ENCODE results near the gene WDR18. TPM values are rescaled to one million over a fixed set of nuclear protein-coding genes. Genes with fewer than 3 reads are reported as not detected.

The WDR18 gene
- polyA plus RNA-seq, 1 of the 3 experiments (the other 2 are of a cell fraction), result 47.9 TPM

DNA sequence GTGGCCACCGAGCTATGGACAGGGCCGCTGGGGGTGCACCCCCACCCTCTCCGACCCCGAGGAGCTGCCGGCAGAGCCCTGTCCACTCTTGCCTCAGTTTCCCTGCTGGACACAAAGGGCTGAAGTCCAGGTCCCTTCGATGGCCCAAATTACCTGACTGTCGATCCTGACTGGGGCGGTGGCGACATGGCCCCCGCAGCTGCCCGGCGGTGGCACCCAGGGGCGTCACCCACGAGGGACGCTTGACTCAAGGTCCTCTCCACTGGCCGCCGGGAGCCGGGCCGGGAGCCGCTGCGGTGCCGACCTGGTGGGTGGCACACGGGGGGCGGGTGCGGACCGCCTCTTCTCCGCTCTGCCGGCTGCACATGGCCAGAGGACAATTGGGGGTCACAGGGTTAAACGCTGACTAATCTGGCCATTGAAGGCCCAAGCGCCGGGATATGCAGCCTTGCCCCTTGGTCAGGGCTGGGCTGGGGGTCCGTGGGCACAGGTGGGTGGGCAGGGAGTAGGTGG is 42.0 kb upstream of the WDR18 start:
- Histone ChIP-seq H2AFZ (ENCODE audit: low read depth) (no peak overlapping the region), H3K9ac (no peak overlapping the region), H3K4me3 (ENCODE audit: low read depth in 2 of 2, low read length in 1 of 2) (no peak overlapping the region), H3K27ac (ENCODE audit: low read depth in 2 of 2, low read length in 1 of 2) (peak overlapping the region in 1 of 2 experiments; percentile 95; a peak in 2 of 4 replicates), H3K36me3 (replicated peaks in 1 of 2; ENCODE audit: control insufficient read depth in 1 of 2, insufficient read depth in 2 of 2, low read length in 1 of 2) (no peaks in the 10 kb centered on the region), H3K4me1 (ENCODE audit: control insufficient read depth in 1 of 2, insufficient read depth in 2 of 2, low read depth in 1 of 2, low read length in 1 of 2) (peaks cover 6 to 59% of the 10 kb centered on the region in 2 experiments; a peak in 3 of 4 replicates), H3K79me2 (ENCODE audit: insufficient read depth) (peaks cover 39% of the 10 kb centered on the region; the same call in 1 of the 2 replicates), H3K9me2 (no peaks in the 10 kb centered on the region), H3K4me2 (peak overlapping the region; percentile 88; the same call in 1 of the 2 replicates), H4K20me1 (ENCODE audit: insufficient read depth) (peaks cover 49% of the 10 kb centered on the region), H3K27me3 (ENCODE audit: insufficient read depth) (no peaks in the 10 kb centered on the region), H3K9me3 (no peaks in the 10 kb centered on the region), H3F3A (replicated peaks; ENCODE audit: insufficient read depth) (peaks cover 13% of the 10 kb centered on the region)
- CTCF ChIA-PET, result interaction anchor here (0.6 to 1.6 kb wide), 2 partner anchors 10 to 40 kb away, joined by 3 to 4 read pairs; no protein-coding TSS in a partner anchor
- POLR2A ChIA-PET, result no interaction called here
- WGBS (ENCODE audit: low lambda C conversion rate), result 99% methylated on average over 15 of the region's 32 CpGs
- no peak for TF ChIP-seq GATA2 (CRISPR knock-in tag; IDR thresholded peaks at IDR 0.05)
- no peak for TF ChIP-seq JUND (IDR thresholded peaks at IDR 0.05)
- no peak for TF ChIP-seq RCOR1 (IDR thresholded peaks at IDR 0.05; ENCODE audit: low read length)
- no peak for TF ChIP-seq SIN3A (IDR thresholded peaks at IDR 0.05; ENCODE audit: borderline replicate concordance, low read depth, low read length)
- TF ChIP-seq POLR2AphosphoS5 (IDR thresholded peaks at IDR 0.05; ENCODE audit: low read depth, low read length), result no peak
- no peak for TF ChIP-seq YY1 (IDR thresholded peaks at IDR 0.05; ENCODE audit: low read depth)
- TF ChIP-seq, protein P1, sequence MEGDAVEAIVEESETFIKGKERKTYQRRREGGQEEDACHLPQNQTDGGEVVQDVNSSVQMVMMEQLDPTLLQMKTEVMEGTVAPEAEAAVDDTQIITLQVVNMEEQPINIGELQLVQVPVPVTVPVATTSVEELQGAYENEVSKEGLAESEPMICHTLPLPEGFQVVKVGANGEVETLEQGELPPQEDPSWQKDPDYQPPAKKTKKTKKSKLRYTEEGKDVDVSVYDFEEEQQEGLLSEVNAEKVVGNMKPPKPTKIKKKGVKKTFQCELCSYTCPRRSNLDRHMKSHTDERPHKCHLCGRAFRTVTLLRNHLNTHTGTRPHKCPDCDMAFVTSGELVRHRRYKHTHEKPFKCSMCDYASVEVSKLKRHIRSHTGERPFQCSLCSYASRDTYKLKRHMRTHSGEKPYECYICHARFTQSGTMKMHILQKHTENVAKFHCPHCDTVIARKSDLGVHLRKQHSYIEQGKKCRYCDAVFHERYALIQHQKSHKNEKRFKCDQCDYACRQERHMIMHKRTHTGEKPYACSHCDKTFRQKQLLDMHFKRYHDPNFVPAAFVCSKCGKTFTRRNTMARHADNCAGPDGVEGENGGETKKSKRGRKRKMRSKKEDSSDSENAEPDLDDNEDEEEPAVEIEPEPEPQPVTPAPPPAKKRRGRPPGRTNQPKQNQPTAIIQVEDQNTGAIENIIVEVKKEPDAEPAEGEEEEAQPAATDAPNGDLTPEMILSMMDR (IDR thresholded peaks at IDR 0.05), result no peak
- DNase-seq, result no peak

DNA sequence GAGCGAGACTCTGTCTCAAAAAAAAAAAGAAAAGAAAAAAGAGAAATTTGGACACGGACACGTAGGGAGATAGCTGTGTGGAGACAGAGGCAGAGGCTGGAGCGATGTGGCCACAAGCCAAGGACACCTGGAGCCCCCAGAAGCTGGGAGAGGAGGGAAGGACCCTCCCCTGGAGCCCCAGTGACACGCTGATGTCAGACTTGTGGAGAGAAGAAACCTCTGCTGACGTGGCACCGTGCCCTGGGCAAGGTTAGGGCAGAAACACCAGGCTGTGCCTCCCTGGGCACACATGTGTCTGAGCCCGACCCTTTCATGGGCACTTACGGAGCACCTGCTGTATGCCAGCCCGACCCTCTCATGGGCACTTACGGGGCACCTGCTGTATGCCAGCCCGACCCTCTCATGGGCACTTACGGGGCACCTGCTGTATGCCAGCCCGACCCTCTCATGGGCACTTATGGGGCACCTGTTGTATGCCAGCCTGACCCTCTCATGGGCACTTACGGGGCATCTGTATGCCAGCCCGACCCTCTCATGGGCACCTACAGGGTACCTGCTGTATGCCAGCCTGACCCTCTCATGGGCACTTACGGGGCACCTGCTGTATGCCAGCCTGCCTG is 40.5 kb upstream of the WDR18 start:
- WGBS (ENCODE audit: low lambda C conversion rate), result 93% methylated on average over 10 of the region's 17 CpGs
- H3K27me3 ChIP-seq (ENCODE audit: insufficient read depth), result no peaks in the 10 kb centered on the region
- H3F3A ChIP-seq (replicated peaks; ENCODE audit: insufficient read depth), result peaks cover 13% of the 10 kb centered on the region
- no peak overlapping the region for H3K4me3 ChIP-seq (ENCODE audit: low read depth in 2 of 2, low read length in 1 of 2)
- H3K9me2 ChIP-seq, result no peaks in the 10 kb centered on the region
- POLR2A ChIA-PET, result interaction anchor here (0.6 kb wide), 2 partner anchors 18 to 40 kb away, joined by 3 to 4 read pairs; no protein-coding TSS in a partner anchor
- no peaks in the 10 kb centered on the region for H3K9me3 ChIP-seq
- peaks cover 58% of the 10 kb centered on the region for H4K20me1 ChIP-seq (ENCODE audit: insufficient read depth)
- H3K4me1 ChIP-seq (ENCODE audit: control insufficient read depth in 1 of 2, insufficient read depth in 2 of 2, low read depth in 1 of 2, low read length in 1 of 2), result peaks cover 6 to 54% of the 10 kb centered on the region in 2 experiments; a peak in 3 of 4 replicates
- H3K36me3 ChIP-seq (replicated peaks in 1 of 2; ENCODE audit: control insufficient read depth in 1 of 2, insufficient read depth in 2 of 2, low read length in 1 of 2), result peaks cover 0 to 4% of the 10 kb centered on the region in 2 experiments
- H3K27ac ChIP-seq (ENCODE audit: low read depth in 2 of 2, low read length in 1 of 2), result peak overlapping the region in 1 of 2 experiments; percentile 72; a peak in 1 of 4 replicates
- DNase-seq, result no peak
- CTCF ChIA-PET, result interaction anchor here (1.1 to 1.6 kb wide), 4 partner anchors 38 to 80 kb away, joined by 3 to 7 read pairs (median 4); partner anchors contain the start of gene WDR18
- H2AFZ ChIP-seq (ENCODE audit: low read depth), result no peak overlapping the region
- H3K9ac ChIP-seq, result no peak overlapping the region
- H3K79me2 ChIP-seq (ENCODE audit: insufficient read depth), result peaks cover 38% of the 10 kb centered on the region; the same call in 1 of the 2 replicates
- no peak overlapping the region for H3K4me2 ChIP-seq
- no peak for TF ChIP-seq MEF2A (IDR thresholded peaks at IDR 0.05; ENCODE audit: borderline replicate concordance, low read depth)
- TF ChIP-seq, protein P2, sequence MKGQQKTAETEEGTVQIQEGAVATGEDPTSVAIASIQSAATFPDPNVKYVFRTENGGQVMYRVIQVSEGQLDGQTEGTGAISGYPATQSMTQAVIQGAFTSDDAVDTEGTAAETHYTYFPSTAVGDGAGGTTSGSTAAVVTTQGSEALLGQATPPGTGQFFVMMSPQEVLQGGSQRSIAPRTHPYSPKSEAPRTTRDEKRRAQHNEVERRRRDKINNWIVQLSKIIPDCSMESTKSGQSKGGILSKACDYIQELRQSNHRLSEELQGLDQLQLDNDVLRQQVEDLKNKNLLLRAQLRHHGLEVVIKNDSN (IDR thresholded peaks at IDR 0.05; ENCODE audit: borderline replicate concordance, low read depth), result no peak
- TF ChIP-seq RAD21 (IDR thresholded peaks at IDR 0.05; ENCODE audit: low read length), result no peak
- TF ChIP-seq, protein P1 (IDR thresholded peaks at IDR 0.05), result no peak
- no peak for TF ChIP-seq TAF1 (IDR thresholded peaks at IDR 0.05; ENCODE audit: borderline replicate concordance, low read depth, low read length)
- no peak for TF ChIP-seq GATA2 (CRISPR knock-in tag; IDR thresholded peaks at IDR 0.05)
- TF ChIP-seq FOSL2 (IDR thresholded peaks at IDR 0.05; ENCODE audit: borderline replicate concordance, low read depth), result no peak
- TF ChIP-seq ELF1 (IDR thresholded peaks at IDR 0.05), result no peak
- TF ChIP-seq FOXJ3 (CRISPR knock-in tag; IDR thresholded peaks at IDR 0.05), result no peak
- TF ChIP-seq, protein P3, sequence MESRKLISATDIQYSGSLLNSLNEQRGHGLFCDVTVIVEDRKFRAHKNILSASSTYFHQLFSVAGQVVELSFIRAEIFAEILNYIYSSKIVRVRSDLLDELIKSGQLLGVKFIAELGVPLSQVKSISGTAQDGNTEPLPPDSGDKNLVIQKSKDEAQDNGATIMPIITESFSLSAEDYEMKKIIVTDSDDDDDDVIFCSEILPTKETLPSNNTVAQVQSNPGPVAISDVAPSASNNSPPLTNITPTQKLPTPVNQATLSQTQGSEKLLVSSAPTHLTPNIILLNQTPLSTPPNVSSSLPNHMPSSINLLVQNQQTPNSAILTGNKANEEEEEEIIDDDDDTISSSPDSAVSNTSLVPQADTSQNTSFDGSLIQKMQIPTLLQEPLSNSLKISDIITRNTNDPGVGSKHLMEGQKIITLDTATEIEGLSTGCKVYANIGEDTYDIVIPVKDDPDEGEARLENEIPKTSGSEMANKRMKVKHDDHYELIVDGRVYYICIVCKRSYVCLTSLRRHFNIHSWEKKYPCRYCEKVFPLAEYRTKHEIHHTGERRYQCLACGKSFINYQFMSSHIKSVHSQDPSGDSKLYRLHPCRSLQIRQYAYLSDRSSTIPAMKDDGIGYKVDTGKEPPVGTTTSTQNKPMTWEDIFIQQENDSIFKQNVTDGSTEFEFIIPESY (IDR thresholded peaks at IDR 0.05; ENCODE audit: borderline replicate concordance, low read depth), result no peak
- no peak for TF ChIP-seq RXRA (IDR thresholded peaks at IDR 0.05; ENCODE audit: borderline replicate concordance, low read depth)
- TF ChIP-seq, protein P4, sequence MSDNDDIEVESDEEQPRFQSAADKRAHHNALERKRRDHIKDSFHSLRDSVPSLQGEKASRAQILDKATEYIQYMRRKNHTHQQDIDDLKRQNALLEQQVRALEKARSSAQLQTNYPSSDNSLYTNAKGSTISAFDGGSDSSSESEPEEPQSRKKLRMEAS (IDR thresholded peaks at IDR 0.05; ENCODE audit: low read depth), result no peak
- no peak for TF ChIP-seq CHD2 (IDR thresholded peaks at IDR 0.05; ENCODE audit: low read length, partially characterized antibody)
- TF ChIP-seq YY1 (IDR thresholded peaks at IDR 0.05; ENCODE audit: low read depth), result no peak
- TF ChIP-seq EP300 (IDR thresholded peaks at IDR 0.05; ENCODE audit: borderline replicate concordance in 1 of 2, low read depth in 1 of 2, low read length in 1 of 2), result no peak

All from SK-N-SH (cell line).